Hepatocyte (in vitro differentiated cells): Measurements from ENCODE around the gene PRKAA1. TPM values are rescaled to one million over a fixed set of nuclear protein-coding genes. Genes with fewer than 3 reads are reported as not detected.

ENCODE experiments used
- DNase-seq: peaks from one replicate; pipeline ENCODE4 v3.0.0-alpha.2; 2016; ENCODE audit warnings: low spot score
- H2AFZ ChIP-seq: fragments of 200-600 bp; sonication (generic); 2 replicates; pipeline ENCODE4 v1.6.0; 2016; ENCODE audit warnings: antibody characterized with exemption, mild to moderate bottlenecking
- H3K27ac ChIP-seq: fragments of 200-600 bp; sonication (generic); 2 replicates; pipeline ENCODE4 v1.5.1; 2016; ENCODE audit warnings: mild to moderate bottlenecking
- H3K27me3 ChIP-seq: fragments of 200-600 bp; sonication (generic); 2 replicates; pipeline ENCODE4 v1.6.1; 2016
- H3K36me3 ChIP-seq: fragments of 200-600 bp; sonication (generic); replicated peaks from 2 replicates; pipeline ENCODE4 v1.5.1; 2016; ENCODE audit warnings: low read depth; ENCODE audit not compliant: insufficient read depth
- H3K4me1 ChIP-seq: fragments of 200-600 bp; sonication (generic); 2 replicates; pipeline ENCODE4 v1.5.1; 2016; ENCODE audit warnings: mild to moderate bottlenecking, moderate library complexity; ENCODE audit not compliant: insufficient read depth
- H3K4me2 ChIP-seq: fragments of 200-600 bp; sonication (generic); 2 replicates; pipeline ENCODE4 v1.6.0; 2016
- H3K4me3 ChIP-seq: fragments of 200-600 bp; sonication (generic); 2 replicates; pipeline ENCODE4 v1.5.1; 2016; ENCODE audit warnings: mild to moderate bottlenecking
- H3K79me2 ChIP-seq: fragments of 200-600 bp; sonication (generic); 2 replicates; pipeline ENCODE4 v1.6.0; 2017; ENCODE audit warnings: mild to moderate bottlenecking
- H3K9me2 ChIP-seq: fragments of 200-600 bp; sonication (generic); replicated peaks from 2 replicates; pipeline ENCODE4 v1.6.0; 2017; ENCODE audit warnings: mild to moderate bottlenecking; ENCODE audit not compliant: insufficient read depth
- H3K9me3 ChIP-seq: fragments of 200-600 bp; sonication (generic); 2 replicates; pipeline ENCODE4 v1.5.1; 2016; ENCODE audit warnings: low read depth, mild to moderate bottlenecking
- H4K20me1 ChIP-seq: fragments of 200-600 bp; sonication (generic); 2 replicates; pipeline ENCODE4 v1.6.0; 2016; ENCODE audit warnings: mild to moderate bottlenecking; ENCODE audit not compliant: insufficient read depth, poor library complexity, severe bottlenecking
- EZH2 ChIP-seq: fragments of 200-600 bp; sonication (generic); IDR thresholded peaks from 2 replicates; pipeline ENCODE4 v1.6.1; 2016; ENCODE audit warnings: antibody characterized with exemption, mild to moderate bottlenecking, borderline replicate concordance
- EZH2phosphoT487 ChIP-seq: fragments of 200-600 bp; sonication (generic); IDR thresholded peaks from one replicate; pipeline ENCODE4 v1.6.1; 2018; ENCODE audit warnings: antibody characterized with exemption, mild to moderate bottlenecking, low read depth, moderate library complexity; ENCODE audit not compliant: unreplicated experiment, severe bottlenecking
- WGBS: methylation state at CpG from one replicate; pipeline ENCODE4 v1.1.6; 2016; ENCODE audit warnings: low lambda C conversion rate; ENCODE audit errors: missing lambda C conversion rate; 5-methylcytosine and 5-hydroxymethylcytosine counted together
- polyA plus RNA-seq: library from polyadenylated mRNA; unstranded; fragments of >200 nt; fragmentation: Nextera tagmentation; extraction: Ambion mirVana; gene quantifications from 2 replicates; pipeline ENCODE4 v1.2.1, GENCODE V29; 2016
- total RNA-seq: library from RNA; depleted of rRNA; stranded (reverse); fragments of >200 nt; gene quantifications from 2 replicates; pipeline ENCODE4 v1.2.3, GENCODE V29; 2014
- TF ChIP-seq, protein P1 (sequence below): fragments of 200-600 bp; sonication (generic); IDR thresholded peaks from 2 replicates; pipeline ENCODE4 v1.5.1; 2016; ENCODE audit warnings: antibody characterized with exemption, mild to moderate bottlenecking; ENCODE audit not compliant: poor library complexity

PRKAA1 gene
- total and polyA plus RNA-seq, 2 experiments from 2014 or later = 25.7 to 90.4 TPM

DNA sequence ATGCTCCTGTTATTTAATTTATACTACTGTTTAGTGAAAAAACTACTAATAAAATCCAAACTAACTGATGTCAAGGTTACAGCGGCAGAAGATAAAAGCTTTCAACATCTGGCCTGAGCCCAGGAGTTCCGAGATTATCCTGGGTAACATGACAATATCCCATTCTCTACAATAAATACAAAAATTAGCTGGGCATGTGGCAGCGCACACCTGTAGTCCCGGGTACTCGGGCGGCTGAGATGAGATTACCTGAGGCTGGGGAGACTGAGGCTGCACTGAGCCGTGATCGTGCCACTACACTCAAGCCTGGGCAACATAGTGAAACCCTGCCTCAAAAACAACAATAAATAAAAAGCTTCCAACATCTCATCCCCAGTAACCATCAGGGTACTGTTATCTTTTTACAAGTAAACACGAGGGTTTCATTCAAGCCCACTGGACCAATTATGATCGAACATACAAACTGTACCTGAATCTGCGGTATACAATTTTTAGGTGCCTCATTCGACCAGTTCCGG is 35.6 kb upstream of the PRKAA1 start:
- H3K9me3 ChIP-seq = no peaks in the 10 kb centered on the region
- H3K4me3 ChIP-seq = peak overlapping the region; percentile 69
- no peak overlapping the region for H2AFZ ChIP-seq
- H3K79me2 ChIP-seq = peaks cover 51% of the 10 kb centered on the region
- DNase-seq = no peak
- H3K27me3 ChIP-seq = no peaks in the 10 kb centered on the region
- 20% methylated on average over 13 of the region's 13 CpGs for WGBS
- peaks cover 35% of the 10 kb centered on the region for H4K20me1 ChIP-seq
- peaks cover 11% of the 10 kb centered on the region for H3K36me3 ChIP-seq
- peak overlapping the region; percentile 86 for H3K4me2 ChIP-seq
- TF ChIP-seq EZH2phosphoT487 = no peak
- no peak for TF ChIP-seq EZH2
- TF ChIP-seq, protein P1, sequence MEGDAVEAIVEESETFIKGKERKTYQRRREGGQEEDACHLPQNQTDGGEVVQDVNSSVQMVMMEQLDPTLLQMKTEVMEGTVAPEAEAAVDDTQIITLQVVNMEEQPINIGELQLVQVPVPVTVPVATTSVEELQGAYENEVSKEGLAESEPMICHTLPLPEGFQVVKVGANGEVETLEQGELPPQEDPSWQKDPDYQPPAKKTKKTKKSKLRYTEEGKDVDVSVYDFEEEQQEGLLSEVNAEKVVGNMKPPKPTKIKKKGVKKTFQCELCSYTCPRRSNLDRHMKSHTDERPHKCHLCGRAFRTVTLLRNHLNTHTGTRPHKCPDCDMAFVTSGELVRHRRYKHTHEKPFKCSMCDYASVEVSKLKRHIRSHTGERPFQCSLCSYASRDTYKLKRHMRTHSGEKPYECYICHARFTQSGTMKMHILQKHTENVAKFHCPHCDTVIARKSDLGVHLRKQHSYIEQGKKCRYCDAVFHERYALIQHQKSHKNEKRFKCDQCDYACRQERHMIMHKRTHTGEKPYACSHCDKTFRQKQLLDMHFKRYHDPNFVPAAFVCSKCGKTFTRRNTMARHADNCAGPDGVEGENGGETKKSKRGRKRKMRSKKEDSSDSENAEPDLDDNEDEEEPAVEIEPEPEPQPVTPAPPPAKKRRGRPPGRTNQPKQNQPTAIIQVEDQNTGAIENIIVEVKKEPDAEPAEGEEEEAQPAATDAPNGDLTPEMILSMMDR = no peak
- H3K27ac ChIP-seq = peak overlapping the region; percentile 89
- H3K9me2 ChIP-seq = no peaks in the 10 kb centered on the region
- peaks cover 23% of the 10 kb centered on the region for H3K4me1 ChIP-seq

DNA sequence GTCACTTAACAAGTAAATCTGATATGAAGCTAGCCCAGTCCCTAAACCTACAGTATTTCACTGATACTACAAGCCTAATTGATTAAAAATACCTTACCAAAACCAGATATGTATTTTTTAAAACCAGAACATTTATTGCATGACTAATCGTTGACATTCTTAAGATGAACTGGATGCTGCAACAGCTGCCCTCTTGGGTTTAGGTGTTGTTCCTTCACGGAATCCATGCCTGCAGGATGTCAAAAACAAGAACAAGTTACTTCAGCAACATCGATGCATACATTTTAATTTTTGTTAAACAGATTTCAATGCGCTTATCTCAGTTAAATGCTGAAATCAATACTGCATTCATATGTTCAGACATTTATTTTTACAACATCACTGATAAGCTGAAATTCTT is 34.2 kb upstream of the PRKAA1 start:
- peaks cover 35% of the 10 kb centered on the region for H4K20me1 ChIP-seq
- H3K4me2 ChIP-seq = peak overlapping the region; percentile 86
- peaks cover 51% of the 10 kb centered on the region for H3K79me2 ChIP-seq
- no peak overlapping the region for H3K27ac ChIP-seq
- no peak overlapping the region for H2AFZ ChIP-seq
- TF ChIP-seq EZH2 = no peak
- no peak for TF ChIP-seq EZH2phosphoT487
- TF ChIP-seq, protein P1 = no peak
- peaks cover 11% of the 10 kb centered on the region for H3K36me3 ChIP-seq
- no peaks in the 10 kb centered on the region for H3K9me3 ChIP-seq
- no peak overlapping the region for H3K4me3 ChIP-seq
- DNase-seq = no peak
- no peaks in the 10 kb centered on the region for H3K27me3 ChIP-seq
- H3K9me2 ChIP-seq = no peaks in the 10 kb centered on the region
- peaks cover 23% of the 10 kb centered on the region for H3K4me1 ChIP-seq
- WGBS = 75% methylated on average over 4 of the region's 4 CpGs

DNA sequence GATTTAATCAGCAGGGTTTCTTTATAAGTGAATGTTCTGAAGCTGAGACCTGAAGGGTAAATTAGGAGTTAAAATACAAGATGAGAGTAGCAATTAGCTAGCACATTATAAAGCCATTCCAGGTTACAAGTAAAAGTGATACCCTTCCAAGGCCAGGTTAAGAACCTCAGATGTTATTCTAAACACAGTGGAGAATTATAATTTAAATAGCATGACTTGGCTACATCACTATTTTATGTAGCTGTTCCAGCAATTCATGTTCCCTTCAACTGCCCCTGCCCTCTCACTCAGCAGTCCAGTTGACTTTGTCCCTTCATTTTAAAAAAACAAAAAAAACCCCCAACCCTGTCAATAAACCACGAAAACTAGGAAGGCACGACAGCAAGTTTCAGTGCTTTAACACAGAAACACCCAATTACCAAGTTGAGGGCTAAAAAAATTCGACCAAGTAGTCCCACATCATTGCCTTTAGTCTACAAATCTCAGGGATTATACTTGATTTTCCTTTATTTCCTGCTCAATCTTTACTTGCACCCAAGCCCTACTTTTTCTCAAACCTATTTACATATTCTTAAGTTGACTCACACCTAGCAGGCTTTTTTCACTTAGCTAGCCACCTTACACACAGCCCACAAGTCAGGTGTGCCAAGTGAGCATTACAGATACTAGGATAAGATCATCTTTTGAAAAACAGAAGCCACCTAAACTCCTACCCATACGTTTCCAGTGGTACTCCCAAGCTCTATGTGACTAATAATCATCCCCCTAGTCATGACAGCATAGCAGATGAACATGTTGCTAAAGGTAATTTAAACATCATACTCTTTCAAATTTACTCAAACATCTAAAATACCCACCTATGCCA is 33.4 kb upstream of the PRKAA1 start:
- H3K4me1 ChIP-seq = peaks cover 23% of the 10 kb centered on the region
- peak overlapping the region; percentile 86 for H3K4me2 ChIP-seq
- H3K36me3 ChIP-seq = peaks cover 11% of the 10 kb centered on the region
- H3K27ac ChIP-seq = no peak overlapping the region
- 70% methylated on average over 4 of the region's 4 CpGs for WGBS
- no peaks in the 10 kb centered on the region for H3K9me2 ChIP-seq
- H3K4me3 ChIP-seq = no peak overlapping the region
- H3K9me3 ChIP-seq = no peaks in the 10 kb centered on the region
- H3K79me2 ChIP-seq = peaks cover 51% of the 10 kb centered on the region
- DNase-seq = no peak
- no peaks in the 10 kb centered on the region for H3K27me3 ChIP-seq
- peaks cover 35% of the 10 kb centered on the region for H4K20me1 ChIP-seq
- H2AFZ ChIP-seq = no peak overlapping the region
- TF ChIP-seq, protein P1 = no peak
- TF ChIP-seq EZH2 (no peak), EZH2phosphoT487 (no peak)
